Peyer's patch (tissue), 4 donors: ENCODE results near the gene CAGE1. TPM values are rescaled to one million over a fixed set of nuclear protein-coding genes. Genes with fewer than 3 reads are reported as not detected.

Experiments used
- DNase-seq, 3 donors: peaks; one replicate each; pipeline ENCODE4 v3.0.0-alpha.2; 2017 to 2019
- H3K27ac ChIP-seq, 4 donors: fragments of 200-600 bp; sonication (generic); one replicate each; pipeline ENCODE4 v1.5.1; 2016 to 2019
- H3K27me3 ChIP-seq, 2 donors: fragments of 200-600 bp; sonication (generic); one replicate each; pipeline ENCODE4 v1.5.1; 2019
- H3K36me3 ChIP-seq, 3 donors: fragments of 200-600 bp; sonication (generic); one replicate each; pipeline ENCODE4 v1.5.1; 2016 to 2019
- H3K4me1 ChIP-seq, 4 donors: fragments of 200-600 bp; sonication (generic); one replicate each; pipeline ENCODE4 v1.5.1; 2016 to 2019
- H3K4me3 ChIP-seq, 4 donors: fragments of 200-600 bp; sonication (generic); 1 replicate in 3 of 4; 2 replicates in 1 of 4; pipeline ENCODE4 v1.5.1; 2016 to 2019; ENCODE audit warnings: mild to moderate bottlenecking in 1 of 4
- H3K9me3 ChIP-seq, 4 donors: fragments of 200-600 bp; sonication (generic); one replicate each; pipeline ENCODE4 v1.5.1; 2016 to 2019; ENCODE audit warnings: mild to moderate bottlenecking in 1 of 4
- POLR2A ChIP-seq, 2 donors: fragments of 450-650 bp; IDR thresholded peaks; one replicate each; pipeline ENCODE4 v1.5.1; 2017; ENCODE audit warnings: antibody characterized with exemption in 2 of 2, mild to moderate bottlenecking in 2 of 2, moderate library complexity in 2 of 2
- total RNA-seq, 4 donors: library from RNA; depleted of rRNA; stranded (reverse); fragments of >200 nt; gene quantifications; one replicate each; pipeline ENCODE4 v1.1.0, GENCODE V29; 2016
- TF ChIP-seq, protein P1 (sequence below), 6 experiments: fragments of 450-650 bp in 4 of 6; fragments of 200-600 bp in 2 of 6; sonication (generic) in 1 of 6; IDR thresholded peaks; one replicate each; pipeline ENCODE4 v1.5.1; 2017 to 2019; ENCODE audit warnings: antibody characterized with exemption in 6 of 6, mild to moderate bottlenecking in 3 of 6, moderate library complexity in 1 of 6

The CAGE1 gene
- total RNA-seq, 4 donors from 2014 or later, result not detected

DNA sequence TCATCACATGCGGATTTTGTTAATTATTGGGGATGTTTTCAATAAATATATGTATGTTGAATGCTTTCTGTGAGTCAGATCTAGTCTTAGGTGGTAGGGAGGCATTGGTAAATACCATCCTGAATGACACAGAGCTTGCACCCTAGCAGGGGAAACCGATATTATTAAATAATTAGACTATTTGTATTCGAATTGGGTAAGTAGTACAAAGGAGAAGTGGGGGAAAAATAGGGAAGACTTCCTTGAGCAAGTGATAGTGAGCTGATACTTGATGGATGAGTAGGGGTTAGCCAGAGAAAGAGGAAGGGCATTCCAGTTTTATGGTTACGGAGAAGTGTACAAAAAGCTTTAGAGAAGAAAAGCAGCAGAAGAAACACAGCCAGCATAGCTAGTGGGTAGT lies 1.6 kb upstream of the CAGE1 start:
- Histone ChIP-seq H3K4me1 (peaks cover 0 to 32% (median 5%) of the 10 kb centered on the region in 4 donors), H3K27ac (no peak overlapping the region), H3K4me3 (peak overlapping the region in 1 of 4 donors; percentile 77), H3K9me3 (no peaks in the 10 kb centered on the region), H3K36me3 (peaks cover 0 to 29% (median 0%) of the 10 kb centered on the region in 3 donors), H3K27me3 (no peaks in the 10 kb centered on the region)
- DNase-seq, result no peak
- TF ChIP-seq, protein P1, sequence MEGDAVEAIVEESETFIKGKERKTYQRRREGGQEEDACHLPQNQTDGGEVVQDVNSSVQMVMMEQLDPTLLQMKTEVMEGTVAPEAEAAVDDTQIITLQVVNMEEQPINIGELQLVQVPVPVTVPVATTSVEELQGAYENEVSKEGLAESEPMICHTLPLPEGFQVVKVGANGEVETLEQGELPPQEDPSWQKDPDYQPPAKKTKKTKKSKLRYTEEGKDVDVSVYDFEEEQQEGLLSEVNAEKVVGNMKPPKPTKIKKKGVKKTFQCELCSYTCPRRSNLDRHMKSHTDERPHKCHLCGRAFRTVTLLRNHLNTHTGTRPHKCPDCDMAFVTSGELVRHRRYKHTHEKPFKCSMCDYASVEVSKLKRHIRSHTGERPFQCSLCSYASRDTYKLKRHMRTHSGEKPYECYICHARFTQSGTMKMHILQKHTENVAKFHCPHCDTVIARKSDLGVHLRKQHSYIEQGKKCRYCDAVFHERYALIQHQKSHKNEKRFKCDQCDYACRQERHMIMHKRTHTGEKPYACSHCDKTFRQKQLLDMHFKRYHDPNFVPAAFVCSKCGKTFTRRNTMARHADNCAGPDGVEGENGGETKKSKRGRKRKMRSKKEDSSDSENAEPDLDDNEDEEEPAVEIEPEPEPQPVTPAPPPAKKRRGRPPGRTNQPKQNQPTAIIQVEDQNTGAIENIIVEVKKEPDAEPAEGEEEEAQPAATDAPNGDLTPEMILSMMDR (IDR thresholded peaks at IDR 0.05), result no peak
- TF ChIP-seq POLR2A (IDR thresholded peaks at IDR 0.05), result no peak

DNA sequence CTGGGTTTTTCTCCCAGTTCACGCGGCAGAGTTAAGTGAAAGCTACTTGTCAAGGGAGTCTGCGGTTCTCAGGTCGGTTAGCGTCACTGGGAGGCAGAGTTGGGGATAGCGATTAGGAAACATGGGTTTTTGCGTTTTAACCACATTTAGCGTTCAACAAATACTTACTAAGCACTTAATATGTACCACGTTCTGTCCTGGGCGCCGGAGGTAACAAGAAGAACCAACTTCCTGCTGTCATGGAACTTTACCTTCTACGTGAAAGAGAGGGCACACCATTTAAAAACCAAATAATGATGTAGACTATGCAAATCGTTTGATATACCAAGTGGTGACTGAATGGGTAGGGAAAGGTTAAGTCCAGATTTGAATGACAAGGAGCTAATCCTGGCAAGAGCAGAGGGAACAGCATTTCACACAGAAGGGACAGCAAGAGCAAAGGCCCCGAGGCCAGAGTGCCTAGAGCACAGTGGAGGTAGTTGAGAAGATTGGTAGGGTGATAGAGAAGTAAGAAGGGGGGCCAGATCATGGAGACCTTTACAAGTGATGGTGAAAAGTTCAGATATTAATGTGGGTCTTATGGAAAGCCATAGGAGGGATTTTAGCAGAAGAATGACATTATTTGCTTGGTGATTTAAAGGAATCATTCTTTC lies 810 bp upstream of the CAGE1 start:
- H3K36me3 ChIP-seq, result peaks cover 0 to 21% (median 0%) of the 10 kb centered on the region in 3 donors
- TF ChIP-seq POLR2A (IDR thresholded peaks at IDR 0.05), result no peak
- TF ChIP-seq, protein P1 (IDR thresholded peaks at IDR 0.05), result no peak
- H3K4me3 ChIP-seq, result peak overlapping the region; percentile 47 to 79 (median 68)
- H3K4me1 ChIP-seq, result peaks cover 0 to 32% (median 5%) of the 10 kb centered on the region in 4 donors
- no peaks in the 10 kb centered on the region for H3K9me3 ChIP-seq
- peak in 1 of 3 donors; percentile 38 for DNase-seq
- peak overlapping the region; percentile 85 to 95 (median 91) for H3K27ac ChIP-seq
- H3K27me3 ChIP-seq, result no peaks in the 10 kb centered on the region

DNA sequence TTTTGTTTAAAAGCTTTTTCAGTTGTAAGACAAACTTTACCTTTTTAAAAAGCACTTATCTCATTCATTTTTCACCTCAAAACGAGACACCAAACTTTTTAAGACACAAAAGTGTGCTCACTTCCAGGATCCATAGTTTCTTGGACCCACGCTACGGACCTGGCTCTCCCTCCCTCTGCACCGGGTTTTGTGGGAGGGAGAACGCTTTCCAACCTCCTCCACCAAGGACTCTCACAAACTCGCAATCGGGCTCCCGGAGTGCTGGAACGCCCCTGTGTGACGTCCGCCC lies 436 bp downstream of the CAGE1 start:
- Histone ChIP-seq H3K27me3 (no peaks in the 10 kb centered on the region), H3K9me3 (no peaks in the 10 kb centered on the region), H3K4me1 (peaks cover 0 to 32% (median 5%) of the 10 kb centered on the region in 4 donors), H3K4me3 (peak overlapping the region; percentile 47 to 79 (median 68)), H3K27ac (peak overlapping the region; percentile 85 to 95 (median 91)), H3K36me3 (peaks cover 0 to 10% (median 0%) of the 10 kb centered on the region in 3 donors)
- no peak for DNase-seq
- TF ChIP-seq, protein P1 (IDR thresholded peaks at IDR 0.05), result no peak
- TF ChIP-seq POLR2A (IDR thresholded peaks at IDR 0.05), result no peak

DNA sequence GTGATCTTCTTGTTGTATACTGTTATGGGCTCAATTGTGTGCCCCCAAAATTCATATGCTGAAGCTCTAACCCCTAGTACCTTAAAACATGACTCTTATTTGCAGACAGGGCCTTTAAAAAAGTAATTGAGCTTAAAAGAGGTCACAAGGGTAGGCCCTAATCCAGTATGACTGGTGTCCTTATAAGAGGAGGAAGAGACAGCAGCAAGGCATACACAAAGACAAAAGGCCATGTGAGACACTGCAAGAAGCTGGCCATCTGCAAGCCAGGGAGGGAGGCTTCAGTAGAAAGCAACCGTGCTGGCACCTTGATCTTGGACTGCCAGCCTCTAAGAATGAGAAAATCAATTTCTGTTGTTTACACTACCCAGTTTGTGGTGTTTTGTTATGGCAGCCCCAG lies 8.4 kb downstream of the CAGE1 start:
- Histone ChIP-seq H3K4me1 (no peaks in the 10 kb centered on the region), H3K36me3 (no peaks in the 10 kb centered on the region), H3K9me3 (no peaks in the 10 kb centered on the region), H3K4me3 (no peak overlapping the region), H3K27ac (no peak overlapping the region), H3K27me3 (no peaks in the 10 kb centered on the region)
- no peak for TF ChIP-seq POLR2A (IDR thresholded peaks at IDR 0.05)
- TF ChIP-seq, protein P1 (IDR thresholded peaks at IDR 0.05), result no peak
- no peak for DNase-seq

DNA sequence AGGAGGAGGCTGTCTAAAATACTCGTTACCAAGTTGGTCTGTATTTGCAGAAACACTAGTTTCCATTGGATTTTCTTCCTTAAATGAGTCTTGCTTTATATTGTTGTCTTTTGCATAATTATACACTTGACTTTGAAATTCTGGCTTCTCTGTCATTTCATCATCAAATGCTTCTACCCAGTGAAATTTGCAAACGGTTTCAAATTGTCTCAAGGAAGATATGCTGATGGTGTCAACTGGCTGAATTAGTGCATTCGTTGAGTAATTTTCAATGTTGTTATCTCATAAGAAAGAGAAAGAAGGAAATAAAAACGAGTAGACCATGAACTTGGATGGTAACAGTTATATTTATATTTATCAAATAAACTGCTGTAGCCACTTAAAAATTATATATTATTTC lies 10.8 kb downstream of the CAGE1 start:
- H3K4me3 ChIP-seq, result no peak overlapping the region
- no peaks in the 10 kb centered on the region for H3K9me3 ChIP-seq
- no peak for DNase-seq

More for the DNA sequence above, 10.8 kb downstream of the CAGE1 start:
- Histone ChIP-seq H3K4me1 (no peaks in the 10 kb centered on the region), H3K36me3 (no peaks in the 10 kb centered on the region), H3K27ac (no peak overlapping the region), H3K27me3 (no peaks in the 10 kb centered on the region)
- TF ChIP-seq, protein P1 (IDR thresholded peaks at IDR 0.05), result no peak
- no peak for TF ChIP-seq POLR2A (IDR thresholded peaks at IDR 0.05)
